Keratinocyte (primary cell): Measurements from ENCODE around the gene ZNF567.

Source experiments
- EZH2 ChIP-seq: IDR thresholded peaks from one replicate; pipeline ENCODE4 v1.6.1; 2012; ENCODE audit warnings: inconsistent platforms, mild to moderate bottlenecking, low read length, moderate library complexity
- TF ChIP-seq, protein P1 (sequence below), 3 experiments: IDR thresholded peaks in 1 of 3; conservative IDR thresholded peaks in 1 of 3; optimal IDR thresholded peaks in 1 of 3; 2 replicates in 2 of 3; 3 replicates in 1 of 3; pipeline versions ENCODE3 to v1.5.1; 2011; ENCODE audit warnings: low read length in 3 of 3, mild to moderate bottlenecking in 3 of 3, moderate library complexity in 2 of 3, control low read depth in 1 of 3, inconsistent platforms in 1 of 3; ENCODE audit not compliant: insufficient read depth in 2 of 3; ENCODE audit errors: extremely low read depth in 1 of 3

DNA sequence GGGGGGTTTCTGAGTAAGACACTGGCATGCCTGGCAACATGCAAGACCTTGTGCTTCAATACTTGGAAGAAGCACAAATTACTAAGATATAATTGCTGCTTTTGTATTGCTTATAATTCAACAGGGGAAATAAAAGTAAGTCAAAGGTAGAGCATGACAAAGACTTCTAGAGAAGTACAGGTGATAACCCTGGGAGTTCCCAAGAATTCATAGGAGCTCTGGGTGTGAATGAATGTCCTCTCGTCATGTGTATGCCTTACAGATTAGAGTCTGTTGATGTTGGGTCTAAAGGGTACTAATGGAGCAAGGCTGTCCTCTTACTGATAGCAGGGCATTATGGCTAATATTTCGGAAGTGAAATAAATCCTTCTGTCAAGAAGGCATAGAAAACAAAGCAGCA is 13.2 kb upstream of the ZNF567 start:
- TF ChIP-seq, protein P1, sequence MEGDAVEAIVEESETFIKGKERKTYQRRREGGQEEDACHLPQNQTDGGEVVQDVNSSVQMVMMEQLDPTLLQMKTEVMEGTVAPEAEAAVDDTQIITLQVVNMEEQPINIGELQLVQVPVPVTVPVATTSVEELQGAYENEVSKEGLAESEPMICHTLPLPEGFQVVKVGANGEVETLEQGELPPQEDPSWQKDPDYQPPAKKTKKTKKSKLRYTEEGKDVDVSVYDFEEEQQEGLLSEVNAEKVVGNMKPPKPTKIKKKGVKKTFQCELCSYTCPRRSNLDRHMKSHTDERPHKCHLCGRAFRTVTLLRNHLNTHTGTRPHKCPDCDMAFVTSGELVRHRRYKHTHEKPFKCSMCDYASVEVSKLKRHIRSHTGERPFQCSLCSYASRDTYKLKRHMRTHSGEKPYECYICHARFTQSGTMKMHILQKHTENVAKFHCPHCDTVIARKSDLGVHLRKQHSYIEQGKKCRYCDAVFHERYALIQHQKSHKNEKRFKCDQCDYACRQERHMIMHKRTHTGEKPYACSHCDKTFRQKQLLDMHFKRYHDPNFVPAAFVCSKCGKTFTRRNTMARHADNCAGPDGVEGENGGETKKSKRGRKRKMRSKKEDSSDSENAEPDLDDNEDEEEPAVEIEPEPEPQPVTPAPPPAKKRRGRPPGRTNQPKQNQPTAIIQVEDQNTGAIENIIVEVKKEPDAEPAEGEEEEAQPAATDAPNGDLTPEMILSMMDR (optimal IDR thresholded peaks at IDR 0.05 in 1 of 3, IDR thresholded peaks at IDR 0.05 in 1 of 3, conservative IDR thresholded peaks at IDR 0.05 in 1 of 3; ENCODE audit: extremely low read depth in 1 of 3, insufficient read depth in 2 of 3, low read length in 3 of 3), result no peak
- TF ChIP-seq EZH2, result no peak
